HUDEP-2 (cell line): ENCODE results near the gene TECTB.
"Not testable (repeated sequence)": the region's sequence is repeated elsewhere in the genome, so short reads cannot be mapped to it uniquely, and the experiment has no call there.

Experiments
- DNase-seq, 76 experiments: peaks; one replicate each; lab custom pipeline; 2025; ENCODE audit not compliant: unreplicated experiment in 76 of 76; lab: John Stamatoyannopoulos, UW

Gene TECTB

GRCh38 chr10:112283100-112283499 lies at the start of gene TECTB:
Gene TECTB (plus strand): TSS chr10:112283400. CDS start chr10:112283735, 335 bp downstream.
- DNase-seq: no peak

DNA sequence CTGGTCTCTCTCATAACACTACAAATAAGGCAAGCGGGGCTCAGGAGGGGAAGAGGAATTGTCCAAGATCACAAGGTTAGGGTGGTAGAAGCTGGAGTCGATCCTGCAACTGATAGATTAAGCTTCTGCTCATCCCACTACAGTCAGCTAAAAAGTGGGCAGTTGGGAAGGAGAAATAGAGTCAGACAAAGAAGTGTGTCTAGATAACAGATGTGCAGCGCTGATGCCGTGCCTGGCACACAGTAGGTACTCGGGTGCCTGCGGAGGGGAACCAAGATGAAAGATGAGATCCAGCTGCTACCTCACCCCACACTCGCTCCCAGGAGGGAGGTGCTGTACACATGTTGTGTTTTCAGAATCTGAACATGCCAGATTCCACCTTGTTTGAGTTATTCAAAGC lies 48.1 kb upstream of the TECTB start:
- DNase-seq: no peak

GRCh38 chr10:112235920-112236319 lies 47.3 kb upstream of the TECTB start:
- DNase-seq: no peak

DNA sequence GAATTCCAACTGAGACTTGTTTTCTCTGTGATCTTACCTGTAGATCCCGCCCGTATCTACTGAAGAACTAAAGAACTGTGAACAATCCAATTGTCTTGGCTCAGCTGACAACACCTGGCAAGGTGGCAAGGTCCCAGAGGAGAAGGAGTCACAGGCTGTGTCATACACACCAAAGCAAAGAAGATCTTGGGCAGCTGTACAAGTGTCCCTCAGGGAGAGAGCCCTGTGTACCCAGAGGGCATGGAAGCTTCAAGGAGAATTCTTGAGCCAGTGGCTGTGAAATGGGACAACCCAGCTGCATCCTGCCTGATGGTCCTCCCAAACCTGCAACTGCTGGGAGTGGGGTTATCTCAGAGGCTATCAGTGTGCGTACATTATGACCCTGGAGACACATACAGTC lies 46.7 kb upstream of the TECTB start:
- no peak for DNase-seq

DNA sequence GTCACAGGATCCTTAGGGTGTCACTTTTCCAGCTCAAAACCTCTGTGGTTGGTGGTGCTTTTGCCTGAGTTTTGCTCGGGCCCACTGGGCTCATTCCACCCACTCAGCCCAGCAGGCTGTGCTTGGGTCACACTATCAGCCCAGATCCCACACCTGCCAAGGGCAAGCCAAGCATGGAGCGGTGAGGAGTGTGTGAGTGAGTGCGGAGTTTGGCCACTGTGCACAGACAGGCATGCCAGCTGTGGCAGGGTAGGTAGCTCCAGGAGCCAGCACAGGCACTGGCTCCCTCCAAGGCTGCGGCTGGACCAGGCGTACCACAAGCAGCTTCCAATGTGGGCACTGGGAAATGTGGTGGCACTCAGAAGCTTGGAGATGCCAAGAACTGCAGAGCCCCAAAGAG lies 43.9 kb upstream of the TECTB start:
- no peak for DNase-seq

DNA sequence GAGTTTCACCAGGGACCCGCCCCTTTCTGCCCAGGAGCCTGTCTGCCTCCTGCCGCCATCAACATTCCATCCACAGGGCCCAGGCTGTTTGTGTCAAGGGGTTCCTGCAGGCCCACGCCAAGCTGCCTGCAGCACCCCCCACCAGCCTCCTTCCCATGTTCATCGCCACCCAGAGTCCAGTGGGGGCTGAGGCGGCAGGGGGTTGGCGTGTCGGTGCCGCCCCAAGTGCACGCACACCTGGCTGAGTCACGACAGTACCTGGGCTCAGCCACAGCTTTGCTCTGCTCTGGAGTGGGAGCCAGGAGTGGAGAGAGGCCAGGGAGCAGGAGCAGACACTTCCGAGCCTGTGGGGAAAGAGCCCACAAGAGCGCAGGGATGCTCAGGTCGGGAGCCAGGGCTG lies 42.8 kb upstream of the TECTB start:
- no peak for DNase-seq

DNA sequence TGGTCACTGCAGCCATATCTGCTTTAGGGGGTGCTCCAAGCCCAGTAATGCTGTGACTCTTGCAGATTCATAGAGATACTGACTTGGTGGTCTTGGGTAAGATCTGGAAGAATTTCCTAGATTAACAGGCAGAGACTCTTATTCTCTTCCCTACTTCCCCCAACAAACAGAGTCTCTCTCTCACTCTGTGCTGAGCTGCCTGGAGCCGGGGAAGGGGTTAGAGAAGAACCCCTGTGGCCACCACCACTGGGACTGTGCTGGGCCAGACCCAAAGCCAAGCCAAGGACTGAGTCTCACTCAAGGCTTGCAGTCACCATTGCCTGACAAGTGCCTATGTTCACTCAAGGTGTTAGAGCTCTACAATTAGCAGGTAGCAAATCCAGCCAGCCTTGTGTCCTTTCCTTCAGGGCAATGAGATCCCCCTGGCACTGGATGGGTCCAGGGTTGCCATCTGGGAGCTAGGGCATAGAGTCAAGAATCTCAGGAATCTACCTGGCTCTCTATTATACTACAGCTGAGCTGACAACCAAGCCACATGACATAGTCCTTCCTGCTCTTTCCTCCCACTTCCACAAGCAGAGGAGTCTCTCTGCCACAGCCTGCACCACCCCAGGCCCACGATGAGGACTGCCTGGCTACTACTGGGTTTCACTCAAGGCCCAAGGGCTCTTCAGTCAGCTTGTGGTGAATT lies 41.4 kb upstream of the TECTB start:
- DNase-seq: no peak

DNA sequence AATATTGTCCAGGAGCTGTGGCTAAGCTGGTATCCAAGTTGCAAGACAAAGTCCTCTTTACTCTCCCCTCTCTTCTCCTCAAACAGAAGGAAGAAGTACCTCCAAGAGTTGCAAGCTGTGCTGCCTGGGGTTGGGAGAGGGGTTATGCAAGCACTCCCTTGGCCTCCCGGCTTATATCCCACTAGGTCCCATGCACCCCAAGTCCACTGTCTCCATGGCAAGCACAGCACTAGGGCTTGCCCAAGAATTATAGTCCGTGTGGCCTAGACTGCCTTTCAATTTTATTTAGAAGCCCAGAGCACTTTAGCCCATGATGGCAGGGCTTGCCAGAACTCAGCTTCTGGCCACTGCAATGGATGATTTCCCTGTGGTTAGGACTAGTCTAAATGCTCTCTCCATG lies 40.4 kb upstream of the TECTB start:
- DNase-seq: no peak

- no peak for DNase-seq
Observed at GRCh38 chr10:112243713-112244112, 39.5 kb upstream of the TECTB start.

DNA sequence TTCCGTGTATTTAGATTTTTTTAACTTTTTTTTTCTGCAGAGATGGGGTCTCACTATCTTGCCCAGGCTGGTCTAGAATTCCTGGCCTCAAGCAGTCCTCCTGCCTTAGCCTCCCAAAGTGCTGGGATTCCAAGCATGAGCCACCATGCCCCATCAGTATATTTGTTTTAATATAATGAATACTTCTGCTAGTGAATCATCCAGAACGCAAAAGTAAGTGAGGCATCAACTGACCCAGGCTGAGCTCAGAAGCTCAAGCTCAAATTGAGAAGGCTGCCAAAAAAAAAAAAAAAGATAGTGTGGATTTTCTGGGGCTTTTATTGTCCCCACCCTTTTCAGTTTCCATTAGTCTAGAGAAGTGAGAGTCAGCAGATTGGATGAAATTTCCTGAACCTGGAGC lies 39.0 kb upstream of the TECTB start:
- no peak for DNase-seq

- DNase-seq: no peak
Observed at GRCh38 chr10:112247791-112248190, 35.4 kb upstream of the TECTB start.

DNA sequence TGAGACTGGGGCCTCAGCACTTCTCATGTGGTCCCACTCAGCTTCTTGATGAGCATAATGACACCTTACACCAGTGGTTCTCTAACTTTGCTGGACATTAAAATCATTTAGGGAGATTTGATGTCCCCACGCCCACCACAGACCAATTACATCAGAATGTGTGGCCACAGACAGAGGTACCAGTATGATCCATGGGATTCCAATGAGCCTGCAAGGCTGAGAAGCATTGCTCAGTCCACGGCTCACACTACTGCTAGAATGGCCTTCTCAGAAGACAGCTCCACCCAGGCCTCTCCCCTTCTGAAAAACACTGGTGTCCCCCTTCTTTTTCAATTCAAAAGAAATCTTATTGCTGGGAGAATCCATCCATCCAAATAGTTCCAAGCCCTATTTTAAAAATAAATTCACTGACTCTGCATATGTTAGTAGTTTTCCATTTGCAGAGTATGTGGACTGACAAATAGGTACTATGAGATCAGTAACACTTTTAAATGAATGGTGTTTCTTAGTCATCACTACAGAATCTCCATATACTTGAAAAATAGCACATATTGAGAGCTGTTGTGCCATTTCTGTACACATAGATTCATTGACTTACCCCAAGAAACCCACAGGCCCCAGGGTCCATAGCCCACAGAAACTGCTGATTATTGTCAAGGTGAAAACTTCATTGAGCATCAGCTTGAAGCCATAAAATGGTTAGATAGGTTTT lies 34.5 kb upstream of the TECTB start:
- no peak for DNase-seq

DNA sequence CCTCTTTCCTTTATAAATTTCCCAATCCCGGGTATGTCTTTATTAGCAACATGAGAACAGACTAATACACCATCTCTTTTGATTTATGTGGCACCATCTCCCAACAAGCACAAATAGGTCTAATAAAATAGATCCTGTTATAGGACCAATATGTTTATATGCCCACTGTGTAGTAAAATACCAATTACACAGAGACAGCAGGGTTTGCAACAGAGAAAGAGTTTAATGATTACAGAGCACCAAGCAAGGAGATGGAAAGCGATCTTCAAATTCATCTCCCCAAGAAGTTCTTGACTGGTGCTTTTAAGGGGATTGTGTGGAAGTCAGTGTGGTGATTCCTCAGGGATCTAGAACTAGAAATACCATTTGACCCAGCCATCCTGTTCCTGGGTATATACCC lies 33.5 kb upstream of the TECTB start:
- no peak for DNase-seq

DNA sequence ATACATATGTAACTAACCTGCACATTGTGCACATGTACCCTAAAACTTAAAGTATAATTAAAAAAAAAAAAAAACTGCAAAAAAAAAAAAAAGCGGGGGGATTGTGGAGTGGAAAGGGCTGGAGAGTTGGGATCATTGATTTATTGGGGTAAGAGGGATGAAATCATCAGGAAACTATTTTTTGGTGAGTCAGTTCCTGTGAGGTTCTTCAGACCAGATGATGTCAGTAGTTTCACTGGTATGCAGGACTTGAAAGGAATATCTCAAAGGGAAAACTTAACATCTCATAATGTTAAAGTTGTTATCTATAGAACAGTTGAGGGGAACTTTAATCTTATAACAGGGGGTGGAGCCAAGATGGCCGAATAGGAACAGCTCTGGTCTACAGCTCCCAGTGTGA lies 32.6 kb upstream of the TECTB start:
- DNase-seq: no peak

GRCh38 chr10:112251238-112251637 lies 32.0 kb upstream of the TECTB start:
- not testable (repeated sequence) for DNase-seq

GRCh38 chr10:112258407-112258806 lies 24.8 kb upstream of the TECTB start:
- no peak for DNase-seq

DNA sequence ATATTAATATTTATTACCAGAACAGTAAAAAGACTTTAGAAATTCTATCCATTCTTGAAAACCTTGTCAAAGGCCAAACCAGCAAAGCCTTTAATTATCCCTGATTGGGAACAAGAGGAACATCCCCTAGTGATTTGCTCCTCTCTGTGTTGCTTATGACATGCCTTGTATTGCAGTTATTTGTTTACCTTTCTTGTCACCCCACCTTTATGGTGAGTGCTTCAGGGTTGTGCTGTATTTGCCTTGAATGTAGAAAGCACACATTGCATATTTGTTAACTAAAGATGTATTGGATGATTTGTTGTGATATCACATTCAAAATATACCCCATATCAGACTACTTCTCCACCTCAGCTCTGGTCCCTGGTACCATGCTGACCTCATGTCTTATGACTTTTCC lies 23.5 kb upstream of the TECTB start:
- DNase-seq: no peak

- DNase-seq: no peak
Observed at GRCh38 chr10:112260831-112261230, 22.4 kb upstream of the TECTB start.

DNA sequence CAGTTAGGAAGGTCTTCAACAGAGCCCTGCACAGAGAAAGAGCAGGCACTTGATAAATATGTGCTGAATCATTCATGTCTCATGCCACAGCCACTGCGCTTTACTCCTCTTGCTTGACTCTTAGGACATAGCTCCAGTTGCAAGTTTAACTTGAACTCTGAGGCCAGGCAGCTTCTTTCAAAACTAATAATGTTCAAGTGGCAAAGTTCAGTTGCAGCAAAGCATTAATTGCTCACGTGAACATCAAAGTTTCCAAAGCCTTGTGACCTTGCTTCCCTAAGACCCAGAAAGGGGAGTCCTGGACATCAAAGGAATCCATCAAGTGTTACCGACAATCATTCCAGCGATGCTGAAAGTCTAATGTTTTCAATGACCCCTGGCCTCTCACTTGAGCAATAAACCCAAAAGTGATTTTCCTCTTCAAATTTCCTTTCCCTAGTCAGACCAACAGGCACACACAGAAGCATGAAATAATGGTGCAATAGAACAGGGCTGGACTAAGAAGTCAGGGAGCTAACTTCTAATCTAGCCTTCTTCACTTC lies 21.8 kb upstream of the TECTB start:
- DNase-seq: no peak

DNA sequence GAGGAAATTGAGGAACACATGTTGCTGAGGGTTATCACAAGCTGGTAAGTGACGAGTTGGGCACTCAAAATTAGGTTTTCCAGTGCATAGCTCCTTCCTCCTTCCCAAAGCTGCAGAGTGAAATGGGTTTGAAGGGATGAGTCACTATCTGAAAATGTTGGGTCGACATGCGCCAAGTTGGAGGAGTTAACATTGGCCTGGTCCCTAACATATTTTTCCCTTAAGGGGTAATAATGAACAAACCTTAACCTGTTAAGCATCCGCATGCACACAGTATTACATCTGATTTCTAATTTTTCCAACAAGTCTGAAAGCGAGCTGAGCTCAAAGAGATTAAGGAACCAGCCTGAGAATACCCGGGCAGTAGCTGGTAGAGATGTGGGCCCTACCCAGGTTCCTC lies 20.7 kb upstream of the TECTB start:
- no peak for DNase-seq

GRCh38 chr10:112265745-112266144 lies 17.5 kb upstream of the TECTB start:
- no peak for DNase-seq

GRCh38 chr10:112269266-112269665 lies 13.9 kb upstream of the TECTB start:
- no peak for DNase-seq
